Lung (tissue), 12 donors: Measurements from ENCODE around the gene MDFIC. TPM values are rescaled to one million over a fixed set of nuclear protein-coding genes. Genes with fewer than 3 reads are reported as not detected.

ENCODE experiments used
- ATAC-seq: fragments of 200-7000 bp; cut with Tn5 transposase; one replicate; pipeline ENCODE4 v1.9.1; 2020; ENCODE audit warnings: moderate number of reproducible peaks; ENCODE audit not compliant: insufficient read depth, low FRiP score
- DNase-seq, 3 donors: peaks; one replicate each; pipeline ENCODE4 v3.0.0-alpha.2; 2013 to 2017
- H3K27ac ChIP-seq, 2 donors: one replicate each; pipeline ENCODE4 v1.5.1; 2013; ENCODE audit warnings: mild to moderate bottlenecking in 2 of 2, moderate library complexity in 2 of 2, control low read depth in 1 of 2, inconsistent platforms in 1 of 2, low read depth in 1 of 2, low read length in 1 of 2
- H3K27me3 ChIP-seq, 3 donors: one replicate each; pipeline ENCODE4 v1.5.1; 2013; ENCODE audit warnings: low read length in 2 of 3; ENCODE audit not compliant: control insufficient read depth in 3 of 3, insufficient read depth in 3 of 3
- H3K36me3 ChIP-seq, 4 donors: one replicate each; pipeline ENCODE4 v1.5.1; 2013; ENCODE audit warnings: low read length in 4 of 4, mild to moderate bottlenecking in 1 of 4, moderate library complexity in 1 of 4; ENCODE audit not compliant: control insufficient read depth in 4 of 4, insufficient read depth in 4 of 4
- H3K4me1 ChIP-seq, 5 donors: one replicate each; pipeline ENCODE4 v1.5.1; 2013; ENCODE audit warnings: low read length in 5 of 5, mild to moderate bottlenecking in 2 of 5, moderate library complexity in 1 of 5; ENCODE audit not compliant: control insufficient read depth in 5 of 5, insufficient read depth in 5 of 5
- H3K4me3 ChIP-seq: one replicate; pipeline ENCODE4 v1.5.1; 2013; ENCODE audit warnings: mild to moderate bottlenecking, control low read depth, moderate library complexity
- H3K9ac ChIP-seq, 2 donors: one replicate each; pipeline ENCODE4 v1.5.1; 2013; ENCODE audit warnings: low read length in 2 of 2, control low read depth in 1 of 2; ENCODE audit not compliant: insufficient read depth in 1 of 2
- H3K9me3 ChIP-seq, 4 donors: one replicate each; pipeline ENCODE4 v1.5.1; 2013; ENCODE audit warnings: low read length in 3 of 4, mild to moderate bottlenecking in 1 of 4, moderate library complexity in 1 of 4; ENCODE audit not compliant: control insufficient read depth in 4 of 4, insufficient read depth in 3 of 4
- CTCF ChIP-seq: IDR thresholded peaks from 2 replicates; pipeline ENCODE4 v1.5.1; 2012; ENCODE audit warnings: mild to moderate bottlenecking; ENCODE audit errors: control extremely low read depth, extremely low read depth
- WGBS, 2 donors: extraction: QIAGEN DNeasy Blood & Tissue Kit; methylation state at CpG; one replicate each; pipeline ENCODE4 v1.1.7; 2013; 5-methylcytosine and 5-hydroxymethylcytosine counted together
- polyA plus RNA-seq, 2 donors: library from polyadenylated mRNA; stranded (reverse); fragments of 200-250 nt; gene quantifications; one replicate each; pipeline ENCODE4 v1.2.1, GENCODE V29; 2013
- total RNA-seq, 2 donors: library from RNA; depleted of rRNA in 1 of 2; stranded (reverse); fragments of >200 nt in 1 of 2; gene quantifications; one replicate each; pipeline ENCODE4 v1.2.1, GENCODE V29; 2014 to 2021
- donor health status: control.
- donor health status: control.
- donor health status: Bipolar disorder and iron deficiency.
- donor health status: healthy.
- donor health status: DM: yes; HTN: yes; CAD: no.

MDFIC gene
- total and polyA plus RNA-seq, 4 donors = 13.3 to 55.5 (median 25.5) TPM

GRCh38 chr7:115013886-115014285 lies 92.0 kb downstream of the MDFIC start:
- DNase-seq = no peak
- H3K27ac ChIP-seq = no peak overlapping the region
- TF ChIP-seq CTCF = no peak
- H3K4me1 ChIP-seq = peaks cover under 1 to 12% (median 8%) of the 10 kb centered on the region in 5 donors
- WGBS, 2 donors = 95 to 98% methylated on average over 3 of the region's 3 CpGs
- no peak for ATAC-seq
- H3K4me3 ChIP-seq = no peak overlapping the region
- H3K9ac ChIP-seq = no peak overlapping the region
- no peaks in the 10 kb centered on the region for H3K27me3 ChIP-seq
- peaks cover 0 to 9% (median 6%) of the 10 kb centered on the region in 4 donors for H3K36me3 ChIP-seq
- H3K9me3 ChIP-seq = no peaks in the 10 kb centered on the region

DNA sequence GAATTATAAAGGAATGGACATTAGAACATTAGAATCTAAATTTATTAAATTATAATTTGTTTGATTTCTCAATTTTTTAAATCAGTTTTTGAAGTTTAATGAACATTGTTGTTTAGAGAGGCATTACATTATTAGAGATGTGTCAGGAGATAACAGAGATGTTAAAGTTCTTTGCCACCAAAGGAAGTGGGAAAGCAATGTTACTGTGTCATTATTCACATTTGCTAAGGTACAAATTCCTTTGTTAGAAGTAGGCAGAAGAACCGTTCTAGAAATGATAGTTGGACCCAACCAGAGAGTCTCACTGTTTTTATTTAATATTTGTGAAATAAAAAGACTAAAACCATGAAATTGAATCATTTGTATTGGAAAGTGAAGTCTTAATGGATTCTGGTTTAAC lies 92.9 kb downstream of the MDFIC start:
- Histone ChIP-seq H3K9me3 (no peaks in the 10 kb centered on the region), H3K27me3 (no peaks in the 10 kb centered on the region), H3K4me3 (no peak overlapping the region), H3K4me1 (peaks cover 0 to 3% (median under 1%) of the 10 kb centered on the region in 5 donors), H3K27ac (no peak overlapping the region), H3K9ac (no peak overlapping the region), H3K36me3 (peaks cover 0 to 9% (median 6%) of the 10 kb centered on the region in 4 donors)
- no peak for TF ChIP-seq CTCF
- WGBS, 2 donors = 71 to 76% methylated on average over 1 of the region's 1 CpG
- no peak for ATAC-seq
- DNase-seq = no peak

DNA sequence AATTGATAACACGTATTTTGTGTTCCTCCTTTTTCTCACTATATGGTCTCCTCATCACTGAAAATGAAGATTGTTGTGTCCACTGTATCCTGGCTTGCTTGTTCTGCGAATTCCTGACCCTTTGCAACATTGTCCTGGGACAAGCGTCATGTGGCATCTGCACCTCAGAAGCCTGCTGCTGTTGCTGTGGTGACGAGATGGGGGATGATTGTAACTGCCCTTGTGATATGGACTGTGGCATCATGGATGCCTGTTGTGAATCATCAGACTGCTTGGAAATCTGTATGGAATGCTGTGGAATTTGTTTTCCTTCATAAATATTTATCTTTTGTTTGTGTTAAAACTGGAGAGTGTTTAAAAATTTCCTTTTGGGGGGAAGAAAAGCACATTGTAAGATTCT lies 93.7 kb downstream of the MDFIC start:
- TF ChIP-seq CTCF = no peak
- Histone ChIP-seq H3K36me3 (peaks cover 0 to 9% (median 6%) of the 10 kb centered on the region in 4 donors), H3K4me3 (no peak overlapping the region), H3K9me3 (no peaks in the 10 kb centered on the region), H3K9ac (no peak overlapping the region), H3K27me3 (no peaks in the 10 kb centered on the region), H3K4me1 (peaks cover 0 to 3% (median 0%) of the 10 kb centered on the region in 5 donors), H3K27ac (no peak overlapping the region)
- no peak for ATAC-seq
- WGBS, 2 donors = 78 to 85% methylated on average over 4 of the region's 4 CpGs
- peak; percentile 43 to 66 (median 52) for DNase-seq
